Ishikawa (cell line): ENCODE data around the gene FAM180A.

Source experiments
- CREB1 ChIP-seq: IDR thresholded peaks from 2 replicates; pipeline ENCODE4 v1.6.1; 2012; ENCODE audit warnings: low read depth
- EGR1 ChIP-seq: IDR thresholded peaks from 2 replicates; pipeline ENCODE4 v1.6.1; 2012
- EP300 ChIP-seq: IDR thresholded peaks from 2 replicates; pipeline ENCODE4 v1.6.1; 2012; ENCODE audit warnings: borderline replicate concordance
- MAX ChIP-seq: IDR thresholded peaks from 2 replicates; pipeline ENCODE4 v1.6.1; 2012
- RAD21 ChIP-seq: IDR thresholded peaks from 2 replicates; pipeline ENCODE4 v1.6.1; 2012; ENCODE audit warnings: low read depth
- REST ChIP-seq: IDR thresholded peaks from 2 replicates; pipeline ENCODE4 v1.6.1; 2012; ENCODE audit warnings: low read depth, mild to moderate bottlenecking
- TCF12 ChIP-seq: IDR thresholded peaks from 2 replicates; pipeline ENCODE4 v1.6.1; 2012; ENCODE audit warnings: low read depth

GRCh38 chr7:135736586-135737305 is 11.9 kb downstream of the FAM180A start:
- TF ChIP-seq CREB1 (no peak), RAD21 (no peak), EGR1 (no peak), MAX (no peak), TCF12 (no peak), EP300 (no peak), REST (no peak)
